Kidney (tissue), 14 donors: ENCODE measurements around the gene ATF7. TPM values are rescaled to one million over a fixed set of nuclear protein-coding genes. Genes with fewer than 3 reads are reported as not detected.

ENCODE experiments used
- DNase-seq, 5 donors: peaks; one replicate each; pipeline ENCODE4 v3.0.0-alpha.2; 2013 to 2020
- FAIRE-seq: peaks from 2 replicates; lab custom pipeline; 2012; peaks lifted over from hg19 to GRCh38; lab: Jason Lieb, UNC
- H3K27ac ChIP-seq, 2 donors: one replicate each; pipeline ENCODE4 v1.7.0; 2013; ENCODE audit warnings: low read depth in 2 of 2, low read length in 2 of 2, inconsistent platforms in 1 of 2
- H3K27me3 ChIP-seq: one replicate; pipeline ENCODE4 v1.7.1; 2013; ENCODE audit warnings: low read length, inconsistent platforms; ENCODE audit not compliant: control insufficient read depth, insufficient read depth
- H3K36me3 ChIP-seq, 3 donors: one replicate each; pipeline versions ENCODE4 v1.7.0 to v1.7.1; 2013; ENCODE audit warnings: low read length in 3 of 3, control low read depth in 1 of 3, inconsistent platforms in 1 of 3; ENCODE audit not compliant: insufficient read depth in 3 of 3, control insufficient read depth in 2 of 3
- H3K4me1 ChIP-seq, 3 donors: one replicate each; pipeline versions ENCODE4 v1.7.0 to v1.7.1; 2013; ENCODE audit warnings: low read length in 3 of 3, inconsistent platforms in 1 of 3, low read depth in 1 of 3; ENCODE audit not compliant: control insufficient read depth in 2 of 3, insufficient read depth in 2 of 3
- H3K4me3 ChIP-seq, 3 donors: one replicate each; pipeline versions ENCODE4 v1.7.0 to v1.8.1; 2013; ENCODE audit warnings: low read length in 3 of 3, control low read depth in 1 of 3, inconsistent platforms in 1 of 3
- H3K9ac ChIP-seq, 3 donors: one replicate each; pipeline versions ENCODE4 v1.7.0 to v1.7.1; 2013; ENCODE audit warnings: low read length in 3 of 3, control low read depth in 1 of 3, inconsistent platforms in 1 of 3
- H3K9me3 ChIP-seq, 3 donors: one replicate each; pipeline versions ENCODE4 v1.7.0 to v1.7.1; 2013; ENCODE audit warnings: low read length in 3 of 3, control low read depth in 1 of 3, inconsistent platforms in 1 of 3; ENCODE audit not compliant: control insufficient read depth in 2 of 3, insufficient read depth in 1 of 3
- intact Hi-C: fragments of 100-400 bp; cut with DNase I; formaldehyde crosslinking; loops from one replicate; pipeline ENCODE4 v1.11.1; 2022
- polyA plus RNA-seq: library from polyadenylated mRNA; stranded (reverse); fragments of 350-450 nt; fragmentation: Illumina TruSeq; extraction: RNeasy Lipid Tissue Mini Kit (QIAGEN cat#74804); gene quantifications from one replicate; pipeline ENCODE4 v1.2.3, GENCODE V29; 2014; ENCODE audit warnings: low read depth, low replicate concordance; ENCODE audit not compliant: insufficient read depth
- total RNA-seq: library from RNA; stranded (reverse); fragmentation: NEBNext Ultra II Directional; extraction: Animal tissue kit (Norgen Biotek cat#: 25700); gene quantifications from one replicate; pipeline ENCODE4 v1.2.1, GENCODE V29; 2021
- TF ChIP-seq, protein P1 (sequence below): IDR thresholded peaks from 3 replicates; pipeline ENCODE4 v1.5.1; 2012; ENCODE audit warnings: mild to moderate bottlenecking, moderate library complexity, borderline replicate concordance; ENCODE audit not compliant: insufficient read depth; ENCODE audit errors: extremely low read depth
- donor health status: control.
- donor health status: control.
- donor health status: control.
- donor health status: control.
- donor health status: control.
- donor health status: DM: yes; HTN: yes; CAD: no.
- donor health status: Normal renal cell carcinoma (clear cell type).

ATF7 gene
- total and polyA plus RNA-seq, 2 donors from 2014 or later = 16.2 to 54.7 TPM

DNA sequence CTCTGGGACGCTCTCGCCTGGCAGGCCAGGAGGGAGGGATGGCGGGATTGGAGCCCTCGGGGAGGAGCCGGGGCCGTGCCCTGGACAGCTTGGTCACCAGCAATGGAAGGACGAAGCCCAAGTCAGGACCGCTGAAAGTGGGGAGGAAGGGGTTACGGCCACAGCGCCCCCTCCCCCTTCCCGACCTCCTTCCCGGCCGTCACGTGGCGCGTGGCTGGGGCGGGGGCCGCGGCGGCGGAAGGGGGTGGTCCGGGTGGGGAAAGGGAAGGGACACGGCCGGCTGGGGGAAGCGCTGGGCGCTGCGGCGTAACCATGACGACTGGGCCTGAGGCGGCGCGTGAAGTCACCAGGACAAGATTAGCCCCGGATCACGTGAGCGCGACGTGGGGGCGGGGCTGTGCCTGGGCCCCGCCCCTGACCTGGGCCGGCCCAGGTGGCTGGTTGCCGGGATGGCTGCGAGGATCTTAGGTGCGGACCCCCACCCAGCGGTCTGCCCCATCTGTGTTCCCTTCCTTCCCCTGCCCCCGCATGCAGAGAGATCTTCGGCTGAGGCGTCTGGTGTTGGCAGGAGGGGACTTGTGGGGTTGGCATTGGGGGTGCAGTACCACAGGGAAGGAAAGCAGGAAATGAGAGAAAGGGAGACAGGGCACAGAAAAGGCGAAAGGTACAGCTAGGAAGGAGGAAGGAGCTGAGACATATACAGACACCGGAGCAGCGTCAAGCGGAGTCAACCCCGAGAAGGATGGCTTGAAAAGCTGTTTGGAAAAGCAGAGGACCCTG, 133.2 kb downstream of the ATF7 start:
- H3K4me3 ChIP-seq = peak overlapping the region; percentile 63 to 82 (median 76)
- no peak for FAIRE-seq
- DNase-seq = peak; percentile 98 to 99 (median 99)
- intact Hi-C loops = no loop called here
- H3K27ac ChIP-seq = peak overlapping the region; percentile 80 to 92
- H3K4me1 ChIP-seq = peaks cover 3 to 29% (median 15%) of the 10 kb centered on the region in 3 donors
- H3K36me3 ChIP-seq = no peaks in the 10 kb centered on the region
- peak overlapping the region; percentile 48 to 79 (median 53) for H3K9ac ChIP-seq
- no peaks in the 10 kb centered on the region for H3K27me3 ChIP-seq
- TF ChIP-seq, protein P1, sequence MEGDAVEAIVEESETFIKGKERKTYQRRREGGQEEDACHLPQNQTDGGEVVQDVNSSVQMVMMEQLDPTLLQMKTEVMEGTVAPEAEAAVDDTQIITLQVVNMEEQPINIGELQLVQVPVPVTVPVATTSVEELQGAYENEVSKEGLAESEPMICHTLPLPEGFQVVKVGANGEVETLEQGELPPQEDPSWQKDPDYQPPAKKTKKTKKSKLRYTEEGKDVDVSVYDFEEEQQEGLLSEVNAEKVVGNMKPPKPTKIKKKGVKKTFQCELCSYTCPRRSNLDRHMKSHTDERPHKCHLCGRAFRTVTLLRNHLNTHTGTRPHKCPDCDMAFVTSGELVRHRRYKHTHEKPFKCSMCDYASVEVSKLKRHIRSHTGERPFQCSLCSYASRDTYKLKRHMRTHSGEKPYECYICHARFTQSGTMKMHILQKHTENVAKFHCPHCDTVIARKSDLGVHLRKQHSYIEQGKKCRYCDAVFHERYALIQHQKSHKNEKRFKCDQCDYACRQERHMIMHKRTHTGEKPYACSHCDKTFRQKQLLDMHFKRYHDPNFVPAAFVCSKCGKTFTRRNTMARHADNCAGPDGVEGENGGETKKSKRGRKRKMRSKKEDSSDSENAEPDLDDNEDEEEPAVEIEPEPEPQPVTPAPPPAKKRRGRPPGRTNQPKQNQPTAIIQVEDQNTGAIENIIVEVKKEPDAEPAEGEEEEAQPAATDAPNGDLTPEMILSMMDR = no peak
- no peaks in the 10 kb centered on the region for H3K9me3 ChIP-seq

DNA sequence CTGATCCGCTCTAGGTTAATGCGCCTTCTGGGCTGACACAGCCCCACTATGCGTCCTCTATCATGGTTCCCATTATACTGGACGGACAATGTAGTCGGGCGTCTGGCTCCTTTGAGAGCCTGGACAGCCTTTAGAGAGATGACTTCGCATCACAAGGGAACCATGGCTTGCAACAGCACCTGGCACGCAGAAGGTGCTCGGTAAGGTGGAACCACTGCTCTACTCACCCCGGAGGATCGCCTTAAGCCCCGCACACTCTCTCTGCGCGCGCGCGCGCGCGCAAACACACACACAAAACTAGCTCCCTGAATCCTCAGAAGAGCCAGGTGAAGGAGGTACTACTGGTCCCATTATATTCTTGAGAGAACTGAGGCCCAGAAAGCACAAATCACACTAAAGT, 134.0 kb downstream of the ATF7 start:
- peak overlapping the region; percentile 49 to 76 (median 51) for H3K4me3 ChIP-seq
- DNase-seq (peak in 3 of 5 donors; percentile 58 to 72 (median 70)), FAIRE-seq (no peak)
- H3K27me3 ChIP-seq = no peaks in the 10 kb centered on the region
- H3K36me3 ChIP-seq = no peaks in the 10 kb centered on the region
- peaks cover 3 to 29% (median 15%) of the 10 kb centered on the region in 3 donors for H3K4me1 ChIP-seq
- peak overlapping the region; percentile 80 to 91 for H3K27ac ChIP-seq
- TF ChIP-seq, protein P1 = no peak
- no peaks in the 10 kb centered on the region for H3K9me3 ChIP-seq
- peak overlapping the region in 1 of 3 donors; percentile 43 for H3K9ac ChIP-seq
- intact Hi-C loops = no loop called here

GRCh38 chr12:53489242-53489864, 136.8 kb downstream of the ATF7 start:
- H3K4me3 ChIP-seq = no peak overlapping the region
- TF ChIP-seq, protein P1 = no peak
- intact Hi-C loops = no loop called here
- DNase-seq (peak in 4 of 5 donors; percentile 58 to 87 (median 71)), FAIRE-seq (no peak)
- peak overlapping the region in 1 of 2 donors; percentile 40 for H3K27ac ChIP-seq
- no peaks in the 10 kb centered on the region for H3K9me3 ChIP-seq
- H3K36me3 ChIP-seq = peaks cover 6 to 15% (median 14%) of the 10 kb centered on the region in 3 donors
- no peak overlapping the region for H3K9ac ChIP-seq
- H3K27me3 ChIP-seq = no peaks in the 10 kb centered on the region
- H3K4me1 ChIP-seq = peaks cover 3 to 14% (median 8%) of the 10 kb centered on the region in 3 donors
